Neural progenitor cell (in vitro differentiated cells): ENCODE results near the gene RGS9.

Experiments
- CTCF ChIP-seq: fragments of 200-600 bp; sonication (generic); IDR thresholded peaks from 2 replicates; pipeline ENCODE4 v1.5.1; 2017; ENCODE audit warnings: antibody characterized with exemption, mild to moderate bottlenecking
- EZH2phosphoT487 ChIP-seq: fragments of 200-600 bp; sonication (generic); IDR thresholded peaks from 2 replicates; pipeline ENCODE4 v1.6.1; 2017; ENCODE audit warnings: antibody characterized with exemption

- TF ChIP-seq CTCF = no peak
- TF ChIP-seq EZH2phosphoT487 = no peak
These were observed 35.8 kb upstream of the RGS9 start for GRCh38 chr17:65101371-65101770.
